Upper lobe of left lung (tissue), 6 donors: ENCODE results near the gene ARRDC3. TPM values are rescaled to one million over a fixed set of nuclear protein-coding genes. Genes with fewer than 3 reads are reported as not detected.
A peak's percentile ranks its signal among the peaks of the same experiment; 100 is the strongest.

Experiments used
- ATAC-seq, 2 donors: fragments of 200-7000 bp; cut with Tn5 transposase; one replicate each; pipeline ENCODE4 v1.9.1; 2022; ENCODE audit warnings: mild to moderate bottlenecking in 2 of 2, moderate library complexity in 2 of 2; ENCODE audit not compliant: low FRiP score in 2 of 2
- DNase-seq, 2 donors: peaks; one replicate each; pipeline ENCODE4 v3.0.0-alpha.2; 2019 to 2020
- H3K27ac ChIP-seq, 4 donors: fragments of 200-600 bp; sonication (generic); one replicate each; pipeline ENCODE4 v1.5.1; 2016 to 2019
- H3K27me3 ChIP-seq, 4 donors: fragments of 200-600 bp; sonication (generic); one replicate each; pipeline ENCODE4 v1.5.1; 2017 to 2019
- H3K36me3 ChIP-seq, 4 donors: fragments of 200-600 bp; sonication (generic); one replicate each; pipeline ENCODE4 v1.5.1; 2016 to 2019
- H3K4me1 ChIP-seq, 4 donors: fragments of 200-600 bp; sonication (generic); one replicate each; pipeline ENCODE4 v1.5.1; 2018 to 2019
- H3K4me3 ChIP-seq, 4 donors: fragments of 200-600 bp; sonication (generic); one replicate each; pipeline ENCODE4 v1.5.1; 2017 to 2019; ENCODE audit warnings: mild to moderate bottlenecking in 2 of 4, moderate library complexity in 1 of 4
- H3K9me3 ChIP-seq, 4 donors: fragments of 200-600 bp; sonication (generic); one replicate each; pipeline ENCODE4 v1.5.1; 2018 to 2019
- EP300 ChIP-seq, 4 donors: sonication (generic); formaldehyde crosslinking; IDR thresholded peaks; one replicate each; pipeline ENCODE4 v1.5.1; 2017; ENCODE audit warnings: antibody characterized with exemption in 4 of 4, control low read depth in 2 of 4
- POLR2A ChIP-seq, 4 donors: fragments of 450-650 bp; IDR thresholded peaks; one replicate each; pipeline ENCODE4 v1.5.1; 2016 to 2017; ENCODE audit warnings: antibody characterized with exemption in 4 of 4, mild to moderate bottlenecking in 2 of 4
- POLR2AphosphoS5 ChIP-seq, 2 donors: sonication (generic); formaldehyde crosslinking; IDR thresholded peaks; one replicate each; pipeline ENCODE4 v1.5.1; 2017; ENCODE audit warnings: antibody characterized with exemption in 2 of 2
- WGBS, 2 donors: methylation state at CpG; one replicate each; pipeline ENCODE4 v1.1.5; 2017 to 2018; 5-methylcytosine and 5-hydroxymethylcytosine counted together
- total RNA-seq, 6 donors: library from RNA; depleted of rRNA in 4 of 6; stranded (reverse); fragments of >200 nt in 4 of 6; gene quantifications; one replicate each; pipeline versions ENCODE4 v1.1.0 to v1.2.1, GENCODE V29; 2016 to 2021
- TF ChIP-seq, protein P1 (sequence below), 6 experiments: fragments of 450-650 bp in 4 of 6; fragments of 200-600 bp in 2 of 6; sonication (generic) in 2 of 6; IDR thresholded peaks; one replicate each; pipeline ENCODE4 v1.5.1; 2016 to 2019; ENCODE audit warnings: antibody characterized with exemption in 6 of 6
- donor health status: DM: no; HTN: no; CAD: no; lungs with moderate emphysema.
- donor health status: DM: no; HTN: yes; CAD: no; lungs with severe emphysema.

Gene ARRDC3
- total RNA-seq: 100 to 1,000 TPM in 3 of 6 donors, 10 to 100 TPM in 3; 43.2 to 175 (median 107) TPM

DNA sequence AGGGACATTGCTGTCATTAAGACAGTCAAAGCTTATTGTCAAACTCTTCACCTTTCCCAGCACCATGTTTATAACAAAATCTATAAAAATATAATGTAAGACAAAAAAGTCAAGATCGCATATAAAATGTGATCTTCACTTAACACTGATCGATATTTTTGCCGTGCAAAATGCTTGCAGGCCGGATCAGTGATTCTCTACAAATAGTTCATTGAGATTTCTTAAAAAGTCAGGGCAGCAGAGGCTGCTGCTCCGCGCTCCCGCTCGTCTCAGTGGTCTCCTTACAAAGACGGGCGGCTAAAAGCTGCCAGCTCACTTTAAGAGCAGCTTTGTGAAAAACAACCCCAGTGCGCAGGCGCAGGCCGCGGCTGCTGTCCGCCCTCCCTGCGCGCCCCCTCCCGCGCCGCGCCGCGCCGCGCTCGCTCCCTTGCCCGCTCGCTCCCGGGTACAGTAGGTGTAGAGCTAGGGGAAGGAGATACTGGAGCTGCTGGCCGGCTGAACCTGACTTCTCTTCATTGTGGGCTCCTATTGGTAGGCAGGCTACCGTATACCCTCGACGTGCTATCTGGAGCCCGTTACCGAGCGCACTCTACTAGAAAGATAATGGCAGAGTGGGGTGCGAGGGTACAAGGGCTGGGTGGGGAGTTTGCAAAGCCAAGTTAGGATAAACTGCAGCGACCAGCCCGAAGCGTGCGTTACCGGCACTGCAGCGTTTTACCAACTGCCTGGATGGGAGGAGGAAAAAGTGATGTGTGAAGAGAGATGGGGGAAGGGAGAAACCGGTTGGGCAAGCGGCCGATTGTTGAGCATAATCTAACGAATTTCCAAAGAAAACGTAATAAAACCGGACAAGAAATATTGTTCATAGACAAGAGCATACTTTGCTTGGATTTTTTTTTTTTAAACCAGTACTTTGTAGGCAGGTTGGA lies at the start of gene ARRDC3:
ARRDC3 (minus strand) TSS at position 291 of the 929 bp plus-strand sequence; CDS start at position 66, 225 bp downstream.
- Histone ChIP-seq H3K4me1 (peaks cover 11 to 15% (median 13%) of the 10 kb centered on the region in 4 donors), H3K27me3 (no peaks in the 10 kb centered on the region), H3K27ac (peak within 1 kb of the TSS; percentile 99), H3K4me3 (peak within 1 kb of the TSS; percentile 52 to 76 (median 66)), H3K9me3 (no peaks in the 10 kb centered on the region), H3K36me3 (peaks cover 0 to under 1% (median 0%) of the 10 kb centered on the region in 4 donors)
- 0% methylated on average over 30 to 49 of the region's 49 CpGs for WGBS, 2 donors
- ATAC-seq (peak; percentile 77 to 89), DNase-seq (peak; percentile 97 to 99)
- TF ChIP-seq, protein P1, sequence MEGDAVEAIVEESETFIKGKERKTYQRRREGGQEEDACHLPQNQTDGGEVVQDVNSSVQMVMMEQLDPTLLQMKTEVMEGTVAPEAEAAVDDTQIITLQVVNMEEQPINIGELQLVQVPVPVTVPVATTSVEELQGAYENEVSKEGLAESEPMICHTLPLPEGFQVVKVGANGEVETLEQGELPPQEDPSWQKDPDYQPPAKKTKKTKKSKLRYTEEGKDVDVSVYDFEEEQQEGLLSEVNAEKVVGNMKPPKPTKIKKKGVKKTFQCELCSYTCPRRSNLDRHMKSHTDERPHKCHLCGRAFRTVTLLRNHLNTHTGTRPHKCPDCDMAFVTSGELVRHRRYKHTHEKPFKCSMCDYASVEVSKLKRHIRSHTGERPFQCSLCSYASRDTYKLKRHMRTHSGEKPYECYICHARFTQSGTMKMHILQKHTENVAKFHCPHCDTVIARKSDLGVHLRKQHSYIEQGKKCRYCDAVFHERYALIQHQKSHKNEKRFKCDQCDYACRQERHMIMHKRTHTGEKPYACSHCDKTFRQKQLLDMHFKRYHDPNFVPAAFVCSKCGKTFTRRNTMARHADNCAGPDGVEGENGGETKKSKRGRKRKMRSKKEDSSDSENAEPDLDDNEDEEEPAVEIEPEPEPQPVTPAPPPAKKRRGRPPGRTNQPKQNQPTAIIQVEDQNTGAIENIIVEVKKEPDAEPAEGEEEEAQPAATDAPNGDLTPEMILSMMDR (IDR thresholded peaks at IDR 0.05): no peak
- TF ChIP-seq POLR2A (IDR thresholded peaks at IDR 0.05) (peak; percentile 88 to 99 (median 98)), POLR2AphosphoS5 (IDR thresholded peaks at IDR 0.05) (peak; percentile 94 to 99), EP300 (IDR thresholded peaks at IDR 0.05) (peak in 1 of 4 donors; percentile 75)

- TF ChIP-seq POLR2AphosphoS5 (IDR thresholded peaks at IDR 0.05) (no peak), EP300 (IDR thresholded peaks at IDR 0.05) (no peak), POLR2A (IDR thresholded peaks at IDR 0.05) (no peak)
- TF ChIP-seq, protein P1 (IDR thresholded peaks at IDR 0.05): no peak
- H3K27me3 ChIP-seq: no peaks in the 10 kb centered on the region
- H3K4me1 ChIP-seq: no peaks in the 10 kb centered on the region
- DNase-seq: no peak
- ATAC-seq: no peak
- no peaks in the 10 kb centered on the region for H3K36me3 ChIP-seq
- H3K9me3 ChIP-seq: peaks cover 0 to 6% (median 2%) of the 10 kb centered on the region in 4 donors
- H3K27ac ChIP-seq: no peak overlapping the region
- H3K4me3 ChIP-seq: no peak overlapping the region
Observed at GRCh38 chr5:91430949-91431348, 47.8 kb upstream of the ARRDC3 start.

DNA sequence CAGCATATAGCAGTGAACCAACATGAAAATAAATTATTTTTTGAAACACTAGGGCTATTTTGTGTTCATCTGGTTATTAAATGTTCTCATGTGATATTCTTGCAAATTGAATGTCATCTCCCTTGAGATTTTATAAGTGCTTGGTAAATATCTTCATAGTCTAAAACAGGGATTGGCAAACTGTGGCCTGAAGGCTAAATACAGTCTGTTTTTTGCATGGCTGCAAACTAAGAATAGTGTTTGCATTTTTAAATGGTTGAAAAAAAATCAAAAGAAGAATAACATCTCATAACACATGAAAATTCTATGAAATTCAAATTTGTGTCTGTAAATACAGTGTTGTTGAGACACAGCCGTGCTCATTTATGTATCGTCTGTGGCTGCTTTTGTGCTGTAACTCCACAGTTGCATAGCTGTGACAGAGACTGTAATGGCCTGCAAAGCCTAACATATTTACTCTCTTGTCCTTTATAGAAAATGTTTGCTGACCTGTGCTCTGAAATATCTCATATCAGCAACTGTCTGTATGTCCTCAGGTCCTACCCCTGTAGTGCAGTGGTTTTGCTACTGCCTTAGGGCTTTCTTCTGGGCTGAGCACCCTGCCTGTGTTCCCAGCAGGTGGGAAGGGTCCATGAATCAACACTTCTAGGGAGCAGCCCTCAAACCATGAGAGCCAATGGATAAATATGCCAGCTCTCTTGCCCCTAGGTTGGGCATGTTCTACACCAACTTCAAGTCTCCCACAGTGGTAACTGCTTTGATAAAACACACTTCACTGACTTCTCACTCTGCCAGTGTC lies 41.7 kb upstream of the ARRDC3 start:
- no peak for DNase-seq
- no peaks in the 10 kb centered on the region for H3K27me3 ChIP-seq
- TF ChIP-seq EP300 (IDR thresholded peaks at IDR 0.05): no peak
- no peak for TF ChIP-seq POLR2A (IDR thresholded peaks at IDR 0.05)
- TF ChIP-seq, protein P1 (IDR thresholded peaks at IDR 0.05): no peak
- TF ChIP-seq POLR2AphosphoS5 (IDR thresholded peaks at IDR 0.05): no peak
- H3K4me1 ChIP-seq: peaks cover 0 to 6% (median 0%) of the 10 kb centered on the region in 4 donors
- WGBS, 2 donors: 80 to 92% methylated on average over 2 of the region's 2 CpGs
- H3K4me3 ChIP-seq: no peak overlapping the region
- peaks cover 0 to 6% (median 2%) of the 10 kb centered on the region in 4 donors for H3K9me3 ChIP-seq
- ATAC-seq: no peak
- H3K27ac ChIP-seq: no peak overlapping the region
- no peaks in the 10 kb centered on the region for H3K36me3 ChIP-seq

- H3K4me1 ChIP-seq: peaks cover 0 to 6% (median 0%) of the 10 kb centered on the region in 4 donors
- no peaks in the 10 kb centered on the region for H3K9me3 ChIP-seq
- no peak overlapping the region for H3K27ac ChIP-seq
- no peak for ATAC-seq
- TF ChIP-seq POLR2A (IDR thresholded peaks at IDR 0.05): no peak
- 57 to 78% methylated on average over 2 of the region's 2 CpGs for WGBS, 2 donors
- no peaks in the 10 kb centered on the region for H3K36me3 ChIP-seq
- no peaks in the 10 kb centered on the region for H3K27me3 ChIP-seq
- peak in 1 of 2 donors; percentile 25 for DNase-seq
- H3K4me3 ChIP-seq: no peak overlapping the region
Observed at GRCh38 chr5:91423871-91424270, 40.8 kb upstream of the ARRDC3 start.

DNA sequence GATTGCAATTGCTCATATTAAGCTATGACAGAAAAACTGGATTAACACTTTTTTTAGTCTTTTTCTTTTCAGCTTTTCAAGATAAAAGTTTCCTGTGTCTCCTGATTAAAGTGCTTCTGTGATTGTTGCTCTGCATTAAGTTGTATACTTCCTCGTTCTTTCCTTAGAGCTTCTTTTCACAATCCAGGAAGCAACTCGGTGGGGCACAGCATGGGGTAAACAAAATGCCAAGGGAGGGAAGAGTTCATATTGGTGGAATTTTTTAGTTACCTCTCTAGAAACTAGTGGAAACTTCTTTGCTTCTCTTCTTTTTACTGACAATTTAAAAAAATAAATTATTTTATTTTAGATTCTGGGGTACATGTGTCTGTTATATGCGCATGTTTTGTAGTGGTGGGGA lies 37.8 kb upstream of the ARRDC3 start:
- H3K36me3 ChIP-seq: no peaks in the 10 kb centered on the region
- no peak overlapping the region for H3K27ac ChIP-seq
- TF ChIP-seq, protein P1 (IDR thresholded peaks at IDR 0.05): no peak
- TF ChIP-seq POLR2A (IDR thresholded peaks at IDR 0.05) (no peak), EP300 (IDR thresholded peaks at IDR 0.05) (no peak), POLR2AphosphoS5 (IDR thresholded peaks at IDR 0.05) (no peak)
- no peak for DNase-seq
- 42 to 43% methylated on average over 3 of the region's 3 CpGs for WGBS, 2 donors
- no peaks in the 10 kb centered on the region for H3K9me3 ChIP-seq
- no peaks in the 10 kb centered on the region for H3K27me3 ChIP-seq
- ATAC-seq: no peak
- no peak overlapping the region for H3K4me3 ChIP-seq
- H3K4me1 ChIP-seq: peaks cover 0 to 6% (median 0%) of the 10 kb centered on the region in 4 donors
